Adrenal gland (tissue), 12 donors: Measurements from ENCODE around the gene EHMT1. TPM values are rescaled to one million over a fixed set of nuclear protein-coding genes. Genes with fewer than 3 reads are reported as not detected.

Experiments used
- DNase-seq, 7 donors: peaks; one replicate each; pipeline ENCODE4 v3.0.0-alpha.2; 2019 to 2020
- H3K27ac ChIP-seq, 5 donors: fragments of 200-600 bp; sonication (generic) in 4 of 5; 1 replicate in 3 of 5; 2 replicates in 2 of 5; pipeline versions ENCODE4 v1.5.1 to v1.8.0; 2016 to 2020; ENCODE audit warnings: mild to moderate bottlenecking in 1 of 5
- H3K27me3 ChIP-seq: fragments of 200-600 bp; 2 replicates; pipeline ENCODE4 v1.8.0; 2021
- H3K36me3 ChIP-seq, 2 donors: fragments of 200-600 bp; replicated peaks in 1 of 2; 1 replicate in 1 of 2; 2 replicates in 1 of 2; pipeline versions ENCODE4 v1.5.1 to v1.8.0; 2018 to 2022
- H3K4me1 ChIP-seq, 2 donors: fragments of 200-600 bp; replicated peaks in 1 of 2; 1 replicate in 1 of 2; 2 replicates in 1 of 2; pipeline versions ENCODE4 v1.5.1 to v1.8.0; 2018 to 2021
- H3K4me3 ChIP-seq, 4 donors: fragments of 200-600 bp; sonication (generic) in 3 of 4; one replicate each; pipeline ENCODE4 v1.5.1; 2016 to 2018
- H3K9me3 ChIP-seq, 3 donors: fragments of 200-600 bp; sonication (generic) in 1 of 3; replicated peaks in 1 of 3; 1 replicate in 2 of 3; 2 replicates in 1 of 3; pipeline versions ENCODE4 v1.5.1 to v1.8.0; 2016 to 2021
- POLR2A ChIP-seq, 2 donors: fragments of 450-650 bp; IDR thresholded peaks; one replicate each; pipeline ENCODE4 v1.6.1; 2017; ENCODE audit warnings: antibody characterized with exemption in 2 of 2, mild to moderate bottlenecking in 2 of 2, moderate library complexity in 1 of 2
- WGBS, 4 donors: extraction: QIAGEN DNeasy Blood & Tissue Kit in 2 of 4; methylation state at CpG; one replicate each; pipeline versions ENCODE4 v1.1.5 to v1.1.7; 2013 to 2017; 5-methylcytosine and 5-hydroxymethylcytosine counted together
- intact Hi-C, 2 donors: fragments of 100-400 bp; cut with DNase I; formaldehyde crosslinking; loops; one replicate each; pipeline versions ENCODE4 v1.14.1 to v1.15.0; 2022 to 2023
- polyA plus RNA-seq, 3 donors: library from polyadenylated mRNA; stranded (reverse); fragments of 200-250 nt in 2 of 3; fragments of 350-450 nt in 1 of 3; fragmentation: Illumina TruSeq in 1 of 3; extraction: RNeasy Lipid Tissue Mini Kit (QIAGEN cat#74804) in 1 of 3; gene quantifications; one replicate each; pipeline ENCODE4 v1.2.3, GENCODE V29; 2013 to 2014
- total RNA-seq, 9 donors: library from RNA; depleted of rRNA in 4 of 9; stranded (reverse); fragments of >200 nt in 4 of 9; fragments of 120-200 nt in 1 of 9; fragmentation: NEBNext Ultra II Directional in 1 of 9; extraction: Animal tissue kit (Norgen Biotek cat#: 25700) in 1 of 9; gene quantifications; one replicate each; pipeline versions ENCODE4 v1.1.0 to v1.2.4, GENCODE V29; 2013 to 2023
- TF ChIP-seq, protein P1 (sequence below), 6 experiments: fragments of 450-650 bp in 4 of 6; fragments of 200-600 bp in 2 of 6; sonication (generic) in 1 of 6; IDR thresholded peaks; 1 replicate in 5 of 6; 2 replicates in 1 of 6; pipeline versions ENCODE4 v1.5.1 to v1.8.0; 2016 to 2021; ENCODE audit warnings: antibody characterized with exemption in 6 of 6, mild to moderate bottlenecking in 2 of 6, moderate library complexity in 1 of 6
- donor health status: healthy with polysubstance abuse.
- donor health status: Bipolar disorder and iron deficiency.
- donor health status: DM: yes; HTN: yes; CAD: no.
- donor health status: DM: no; HTN: no; CAD: no.
- donor health status: DM: no; HTN: no; CAD: no.
- donor health status: DM: yes; HTN: yes; CAD: no.

EHMT1 gene
- total and polyA plus RNA-seq, 12 donors: 42.0 to 171 (median 71.0) TPM

DNA sequence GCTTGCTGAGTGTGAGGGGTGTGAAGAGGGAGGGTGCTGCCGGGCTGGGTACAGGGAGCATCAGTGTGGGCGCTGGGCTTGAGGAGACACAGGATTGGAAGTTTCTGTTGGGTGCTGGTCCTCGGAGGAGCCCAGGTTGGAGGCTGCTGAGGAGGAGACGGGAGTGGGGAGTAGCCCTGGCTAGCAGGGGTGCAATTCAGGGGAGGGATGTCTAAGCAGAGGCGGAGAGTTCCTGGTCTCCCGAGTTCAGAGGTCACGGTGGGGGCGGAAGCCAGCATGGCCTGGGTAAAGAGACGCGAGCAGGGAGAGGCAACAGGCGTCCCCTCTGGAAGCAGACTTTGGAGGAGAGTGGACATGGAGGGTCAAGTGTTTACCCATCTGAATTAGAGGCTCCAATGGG, 196.0 kb downstream of the EHMT1 start:
- TF ChIP-seq, protein P1, sequence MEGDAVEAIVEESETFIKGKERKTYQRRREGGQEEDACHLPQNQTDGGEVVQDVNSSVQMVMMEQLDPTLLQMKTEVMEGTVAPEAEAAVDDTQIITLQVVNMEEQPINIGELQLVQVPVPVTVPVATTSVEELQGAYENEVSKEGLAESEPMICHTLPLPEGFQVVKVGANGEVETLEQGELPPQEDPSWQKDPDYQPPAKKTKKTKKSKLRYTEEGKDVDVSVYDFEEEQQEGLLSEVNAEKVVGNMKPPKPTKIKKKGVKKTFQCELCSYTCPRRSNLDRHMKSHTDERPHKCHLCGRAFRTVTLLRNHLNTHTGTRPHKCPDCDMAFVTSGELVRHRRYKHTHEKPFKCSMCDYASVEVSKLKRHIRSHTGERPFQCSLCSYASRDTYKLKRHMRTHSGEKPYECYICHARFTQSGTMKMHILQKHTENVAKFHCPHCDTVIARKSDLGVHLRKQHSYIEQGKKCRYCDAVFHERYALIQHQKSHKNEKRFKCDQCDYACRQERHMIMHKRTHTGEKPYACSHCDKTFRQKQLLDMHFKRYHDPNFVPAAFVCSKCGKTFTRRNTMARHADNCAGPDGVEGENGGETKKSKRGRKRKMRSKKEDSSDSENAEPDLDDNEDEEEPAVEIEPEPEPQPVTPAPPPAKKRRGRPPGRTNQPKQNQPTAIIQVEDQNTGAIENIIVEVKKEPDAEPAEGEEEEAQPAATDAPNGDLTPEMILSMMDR (IDR thresholded peaks at IDR 0.05): no peak
- no peak for TF ChIP-seq POLR2A (IDR thresholded peaks at IDR 0.05)
- intact Hi-C loops: no loop called here

DNA sequence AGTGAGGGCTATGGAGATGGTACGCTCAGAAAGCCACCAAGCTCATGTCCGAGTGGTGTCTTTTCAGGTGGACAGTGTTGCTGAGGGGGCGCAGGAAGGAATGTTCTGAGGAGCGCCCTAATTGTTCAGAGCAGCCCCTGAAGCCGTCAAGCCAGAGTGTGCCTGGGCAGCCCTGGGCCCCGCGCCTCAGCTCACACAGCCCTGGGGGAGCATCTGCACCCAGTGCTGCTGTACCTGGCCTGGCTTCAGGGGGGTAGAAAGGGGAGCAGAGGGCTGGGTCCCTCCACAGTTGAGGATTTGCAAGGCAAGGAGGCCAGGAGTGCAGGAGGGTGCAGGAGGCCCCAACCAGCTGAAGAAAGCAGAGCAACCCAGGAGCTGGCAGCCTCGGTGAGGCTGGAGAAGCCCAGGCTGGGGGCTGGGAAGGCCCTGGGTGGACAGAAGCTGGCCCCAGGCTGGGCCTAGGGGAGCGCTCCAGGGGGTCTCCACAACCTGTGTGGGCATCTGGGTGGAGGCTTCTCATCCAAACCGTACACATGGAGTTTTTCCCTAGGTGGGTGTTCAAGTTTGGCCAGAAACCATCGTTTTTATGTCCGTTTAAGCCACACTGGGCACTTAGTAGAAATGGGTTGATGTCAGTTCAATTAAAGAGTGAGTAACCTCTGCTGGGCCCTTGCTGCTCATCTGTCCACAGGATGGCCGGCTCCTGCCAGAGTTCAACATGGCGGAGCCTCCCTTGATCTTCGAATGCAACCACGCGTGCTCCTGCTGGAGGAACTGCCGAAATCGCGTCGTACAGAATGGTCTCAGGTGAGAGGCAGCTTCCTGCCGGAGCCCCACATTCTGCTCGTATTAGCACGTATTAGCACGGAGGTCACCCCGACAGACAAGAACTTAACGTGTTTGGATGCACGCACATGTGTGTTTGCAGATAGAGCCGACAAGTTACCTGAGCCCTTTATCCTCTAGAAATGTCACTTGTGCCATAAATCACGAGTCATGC, 196.8 kb downstream of the EHMT1 start:
- WGBS, 4 donors: 93 to 96% (median 93%) methylated on average over 22 to 30 of the region's 30 CpGs
- DNase-seq: no peak
- peak overlapping the region in 3 of 5 donors; percentile 28 to 70 (median 64) for H3K27ac ChIP-seq
- TF ChIP-seq, protein P1 (IDR thresholded peaks at IDR 0.05): no peak
- no peak for TF ChIP-seq POLR2A (IDR thresholded peaks at IDR 0.05)
- no peaks in the 10 kb centered on the region for H3K9me3 ChIP-seq
- H3K4me3 ChIP-seq: no peak overlapping the region
- peaks cover 0 to 63% of the 10 kb centered on the region in 2 donors for H3K36me3 ChIP-seq
- intact Hi-C loops: no loop called here
- H3K4me1 ChIP-seq: peaks cover 4 to 9% of the 10 kb centered on the region in 2 donors
- no peaks in the 10 kb centered on the region for H3K27me3 ChIP-seq

More for the DNA sequence above, 196.0 kb downstream of the EHMT1 start:
- H3K27me3 ChIP-seq: no peaks in the 10 kb centered on the region
- peaks cover 0 to 57% of the 10 kb centered on the region in 2 donors for H3K36me3 ChIP-seq
- no peak for DNase-seq
- H3K4me1 ChIP-seq: peaks cover 4 to 9% of the 10 kb centered on the region in 2 donors
- no peak overlapping the region for H3K4me3 ChIP-seq
- no peak overlapping the region for H3K27ac ChIP-seq
- 90 to 94% (median 94%) methylated on average over 11 of the region's 11 CpGs for WGBS, 4 donors
- no peaks in the 10 kb centered on the region for H3K9me3 ChIP-seq

DNA sequence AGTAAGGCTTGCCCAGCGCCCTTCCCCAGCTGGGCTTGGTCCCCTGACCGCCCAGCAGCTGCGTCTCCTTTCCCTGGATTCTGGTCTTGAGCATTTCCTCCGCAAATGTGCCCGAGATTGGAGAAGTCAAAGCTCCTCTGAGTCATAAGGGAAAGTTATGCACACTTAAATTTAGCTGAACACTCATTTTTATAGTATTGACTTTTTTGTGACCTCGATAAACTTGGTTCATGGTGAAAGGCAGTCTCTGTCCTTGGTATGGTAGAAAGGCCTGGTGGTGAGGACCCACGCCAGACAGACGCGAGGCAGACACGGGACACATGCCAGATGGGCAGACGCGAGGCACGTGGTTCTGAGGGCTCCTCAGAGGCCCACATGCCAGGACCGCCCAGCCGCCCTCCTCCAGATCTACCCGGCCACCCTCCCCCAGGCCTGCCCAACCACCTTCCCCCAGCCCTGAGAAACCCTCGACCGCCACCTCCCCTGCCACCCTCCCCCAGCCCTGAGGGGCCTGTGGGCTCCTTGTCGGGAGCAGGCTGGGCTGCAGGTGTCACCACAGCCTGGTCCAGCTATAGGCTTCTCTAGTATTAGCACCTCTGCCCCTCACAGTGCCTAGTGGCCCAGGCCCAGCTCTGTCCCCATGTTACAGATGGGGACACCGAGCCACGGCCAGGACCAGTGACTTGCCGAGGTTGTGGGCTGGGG, 197.9 kb downstream of the EHMT1 start:
- H3K9me3 ChIP-seq: no peaks in the 10 kb centered on the region
- TF ChIP-seq, protein P1 (IDR thresholded peaks at IDR 0.05): no peak
- TF ChIP-seq POLR2A (IDR thresholded peaks at IDR 0.05): no peak
- 60 to 79% (median 75%) methylated on average over 12 to 22 of the region's 22 CpGs for WGBS, 4 donors
- H3K27me3 ChIP-seq: no peaks in the 10 kb centered on the region
- peaks cover 4 to 9% of the 10 kb centered on the region in 2 donors for H3K4me1 ChIP-seq
- peak; percentile 38 to 86 (median 73) for DNase-seq
- intact Hi-C loops: no loop called here
- H3K27ac ChIP-seq: peak overlapping the region in 3 of 5 donors; percentile 28 to 70 (median 64)
- peaks cover 0 to 63% of the 10 kb centered on the region in 2 donors for H3K36me3 ChIP-seq
- H3K4me3 ChIP-seq: no peak overlapping the region
